Spinal cord (tissue), 10 donors: ENCODE measurements around the gene CDC20B. TPM values are rescaled to one million over a fixed set of nuclear protein-coding genes. Genes with fewer than 3 reads are reported as not detected.
A peak's percentile ranks its signal among the peaks of the same experiment; 100 is the strongest.

Experiments
- DNase-seq, 6 donors: peaks; one replicate each; pipeline versions ENCODE4 v3.0.0 to v3.0.0-alpha.2; 2013 to 2015; ENCODE audit warnings: low spot score in 6 of 6, low read depth in 4 of 6
- H3K27ac ChIP-seq: one replicate; pipeline ENCODE4 v1.5.1; 2013; ENCODE audit warnings: low read depth, low read length, control low read depth
- H3K27me3 ChIP-seq: one replicate; pipeline ENCODE4 v1.6.1; 2013; ENCODE audit warnings: low read length; ENCODE audit not compliant: control insufficient read depth, insufficient read depth
- H3K36me3 ChIP-seq: one replicate; pipeline ENCODE4 v1.6.1; 2013; ENCODE audit warnings: low read length; ENCODE audit not compliant: control insufficient read depth, insufficient read depth
- H3K4me1 ChIP-seq: one replicate; pipeline ENCODE4 v1.6.1; 2013; ENCODE audit warnings: low read length; ENCODE audit not compliant: control insufficient read depth, insufficient read depth
- H3K4me3 ChIP-seq: one replicate; pipeline ENCODE4 v1.5.1; 2013; ENCODE audit warnings: low read depth, low read length, control low read depth
- H3K9me3 ChIP-seq: one replicate; pipeline ENCODE4 v1.6.1; 2013; ENCODE audit warnings: low read length; ENCODE audit not compliant: control insufficient read depth, insufficient read depth
- WGBS: methylation state at CpG from one replicate; pipeline ENCODE4 v1.1.5; 2013; ENCODE audit warnings: missing lambda C conversion rate; ENCODE audit not compliant: insufficient coverage; 5-methylcytosine and 5-hydroxymethylcytosine counted together
- long read RNA-seq, 4 donors: transcript quantifications; one replicate each; lab custom pipeline, GENCODE V29; 2026
- polyA plus RNA-seq, 2 donors: library from polyadenylated mRNA; unstranded; fragments of 120-200 nt; gene quantifications; one replicate each; pipeline ENCODE4 v1.2.1, GENCODE V29; 2013; ENCODE audit not compliant: insufficient read length in 2 of 2
- total RNA-seq, 2 donors: library from RNA; depleted of rRNA in 1 of 2; stranded (reverse); fragments of 120-200 nt in 1 of 2; fragments of >200 nt in 1 of 2; gene quantifications; one replicate each; pipeline versions ENCODE4 v1.2.3 to v1.2.4, GENCODE V29; 2013 to 2014
- donor health status: healthy.

The CDC20B gene
- total RNA-seq, result 1 to 10 TPM in 1 of 2 donors, under 1 TPM in 1; 0.30 to 1.9 TPM
- under 1 TPM; 0.17 to 0.41 TPM for polyA plus RNA-seq
- long read RNA-seq, donor 1, partial matches to known transcripts, result 11 of 11 reads
- long read RNA-seq, donor 1, other reads (novel, unspliced or antisense), result 0 of 11 reads
- long read RNA-seq, donor 2, result 0 reads
- long read RNA-seq, donor 3, result 0 reads
- long read RNA-seq, donor 4, partial matches to known transcripts, result 5 of 24 reads
- long read RNA-seq, donor 4, other reads (novel, unspliced or antisense), result 18 of 24 reads

DNA sequence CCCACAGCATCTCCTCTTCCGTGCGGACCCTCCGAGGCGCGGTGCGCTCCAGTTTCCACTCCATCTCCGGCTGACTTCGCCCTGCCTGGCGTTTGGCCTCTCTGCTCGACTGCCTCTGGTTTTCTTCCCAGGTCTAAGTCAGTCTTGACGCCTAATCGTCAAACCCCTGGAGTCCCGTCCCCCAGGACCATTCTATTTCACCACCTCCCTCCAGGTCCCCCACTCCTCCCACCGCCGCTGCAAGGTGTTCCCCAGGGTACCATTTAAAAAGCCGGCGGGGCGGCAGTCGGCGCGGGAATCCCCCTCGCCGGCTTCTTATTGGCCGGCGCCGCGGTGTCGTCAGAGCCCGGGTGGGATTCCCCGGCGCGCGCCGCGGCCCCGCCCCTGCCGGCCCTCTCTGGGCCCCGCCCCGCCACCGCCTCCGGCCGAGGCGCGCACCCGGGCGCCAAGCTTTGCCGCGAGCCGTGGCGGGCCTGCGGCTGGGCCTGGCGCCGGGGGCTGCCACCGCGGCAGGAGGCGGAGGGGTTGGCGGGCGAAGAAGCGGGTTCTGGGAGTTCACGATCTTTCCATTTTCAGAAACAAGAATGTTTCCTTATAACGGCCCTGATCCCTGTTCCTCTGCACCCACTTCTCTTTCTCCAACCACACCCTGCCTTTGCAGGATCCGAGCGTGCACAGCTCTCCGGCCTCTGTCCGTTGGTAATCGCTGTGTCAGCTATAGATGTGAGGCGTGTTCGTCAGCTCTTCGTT is at the start of gene CDC20B:
TSS of gene CDC20B (minus strand) at position 241 of the 750 bp plus-strand sequence. CDS start at position 64, 177 bp downstream.
- H3K4me3 ChIP-seq, result peak within 1 kb of the TSS; percentile 42
- H3K36me3 ChIP-seq, result no peaks in the 10 kb centered on the region
- H3K9me3 ChIP-seq, result no peaks in the 10 kb centered on the region
- DNase-seq, result peak in 4 of 6 donors; percentile 17 to 91 (median 72)
- no peak within 1 kb of the TSS for H3K27ac ChIP-seq
- under 1% methylated on average over 60 of the region's 69 CpGs for whole genome bisulfite sequencing
- H3K4me1 ChIP-seq, result peaks cover 20% of the 10 kb centered on the region
- peaks cover 60% of the 10 kb centered on the region for H3K27me3 ChIP-seq

DNA sequence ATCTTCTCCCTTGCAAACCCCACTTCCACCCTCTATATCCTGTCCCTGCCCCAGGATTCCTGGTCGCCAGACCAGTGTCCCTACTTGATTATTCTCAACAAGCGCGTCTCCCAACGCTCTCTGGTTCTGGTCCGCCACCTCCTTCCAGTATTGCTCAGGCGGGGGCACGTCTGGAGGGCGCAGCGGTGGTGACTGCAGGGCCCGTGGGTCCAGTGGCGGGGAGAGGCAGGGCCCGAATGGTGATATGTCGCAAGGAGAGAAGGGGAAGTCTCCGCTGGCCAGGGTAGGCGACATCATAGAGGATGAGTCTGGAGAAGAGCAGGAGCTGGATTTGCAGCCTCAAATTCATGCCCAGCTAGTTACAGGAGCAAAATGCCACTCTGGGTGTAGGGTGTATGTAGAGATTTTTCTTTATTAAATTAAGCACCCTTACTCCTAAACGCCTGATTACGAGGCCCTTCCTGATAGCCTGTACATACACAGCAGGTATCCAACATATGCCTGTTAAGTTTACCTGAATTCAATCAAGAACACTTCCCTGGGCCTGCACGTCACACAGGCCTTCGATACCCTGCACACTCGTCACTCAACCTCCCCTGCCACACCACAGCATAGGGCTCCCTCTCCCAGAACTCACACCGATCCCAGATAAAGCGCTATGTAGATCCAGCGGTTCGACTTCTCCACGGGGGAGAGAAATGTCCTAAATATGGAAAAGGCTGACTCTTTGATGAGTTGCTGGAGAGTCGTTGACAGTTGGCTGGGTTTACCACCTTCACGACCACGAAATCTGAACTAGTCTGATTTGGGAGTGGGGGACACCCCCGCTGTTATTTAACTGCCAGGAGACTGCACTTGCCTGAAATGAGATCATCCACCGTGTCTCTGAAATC is 49.4 kb upstream of the CDC20B start:
- peak in 2 of 6 donors; percentile 35 to 43 for DNase-seq
- H3K27ac ChIP-seq, result no peak overlapping the region
- H3K36me3 ChIP-seq, result no peaks in the 10 kb centered on the region
- no peaks in the 10 kb centered on the region for H3K9me3 ChIP-seq
- H3K4me3 ChIP-seq, result no peak overlapping the region
- WGBS, result 10% methylated on average over 25 of the region's 30 CpGs
- H3K4me1 ChIP-seq, result peaks cover 30% of the 10 kb centered on the region
- H3K27me3 ChIP-seq, result peaks cover 95% of the 10 kb centered on the region

GRCh38 chr5:55220433-55221185 is 47.6 kb upstream of the CDC20B start:
- Histone ChIP-seq H3K4me1 (peaks cover 18% of the 10 kb centered on the region), H3K36me3 (no peaks in the 10 kb centered on the region), H3K27ac (no peak overlapping the region), H3K9me3 (no peaks in the 10 kb centered on the region), H3K27me3 (peaks cover 81% of the 10 kb centered on the region), H3K4me3 (peak overlapping the region; percentile 9)
- DNase-seq, result peak in 1 of 6 donors; percentile 19
- WGBS, result under 1% methylated on average over 62 of the region's 62 CpGs

DNA sequence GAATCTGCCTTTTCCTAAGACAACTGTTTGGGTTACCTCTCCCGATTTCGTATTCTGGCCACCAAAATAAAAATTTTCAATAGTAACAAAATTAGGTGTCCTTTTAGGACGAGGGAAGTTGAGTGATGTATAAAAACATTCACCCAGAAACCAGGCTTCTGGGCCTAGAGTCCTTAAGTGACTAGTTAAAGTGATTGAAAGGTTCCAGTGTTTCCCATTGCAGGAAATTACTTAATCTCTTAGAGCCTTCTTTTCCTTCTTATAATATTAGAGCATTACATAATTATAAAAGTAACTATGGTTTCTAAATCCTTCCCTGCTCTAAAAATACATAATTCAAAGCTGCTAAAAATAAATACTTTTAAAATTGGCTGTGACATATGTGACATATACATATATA is 46.8 kb upstream of the CDC20B start:
- DNase-seq, result no peak
- peaks cover 72% of the 10 kb centered on the region for H3K27me3 ChIP-seq
- H3K4me3 ChIP-seq, result no peak overlapping the region
- H3K9me3 ChIP-seq, result no peaks in the 10 kb centered on the region
- no peaks in the 10 kb centered on the region for H3K36me3 ChIP-seq
- H3K27ac ChIP-seq, result no peak overlapping the region
- peaks cover 18% of the 10 kb centered on the region for H3K4me1 ChIP-seq
- no CpG with 5 or more reads among the region's 3 CpGs for WGBS

GRCh38 chr5:55218967-55219366 is 46.0 kb upstream of the CDC20B start:
- 22% methylated on average over 3 of the region's 4 CpGs for WGBS
- H3K27ac ChIP-seq, result no peak overlapping the region
- H3K36me3 ChIP-seq, result no peaks in the 10 kb centered on the region
- peaks cover 64% of the 10 kb centered on the region for H3K27me3 ChIP-seq
- H3K9me3 ChIP-seq, result no peaks in the 10 kb centered on the region
- peaks cover 18% of the 10 kb centered on the region for H3K4me1 ChIP-seq
- H3K4me3 ChIP-seq, result no peak overlapping the region
- no peak for DNase-seq

GRCh38 chr5:55211184-55211874 is 38.4 kb upstream of the CDC20B start:
- no peaks in the 10 kb centered on the region for H3K27me3 ChIP-seq
- no peaks in the 10 kb centered on the region for H3K4me1 ChIP-seq
- WGBS, result no CpG with 5 or more reads among the region's 2 CpGs
- H3K9me3 ChIP-seq, result no peaks in the 10 kb centered on the region
- H3K36me3 ChIP-seq, result no peaks in the 10 kb centered on the region
- no peak overlapping the region for H3K4me3 ChIP-seq
- DNase-seq, result no peak
- H3K27ac ChIP-seq, result no peak overlapping the region

DNA sequence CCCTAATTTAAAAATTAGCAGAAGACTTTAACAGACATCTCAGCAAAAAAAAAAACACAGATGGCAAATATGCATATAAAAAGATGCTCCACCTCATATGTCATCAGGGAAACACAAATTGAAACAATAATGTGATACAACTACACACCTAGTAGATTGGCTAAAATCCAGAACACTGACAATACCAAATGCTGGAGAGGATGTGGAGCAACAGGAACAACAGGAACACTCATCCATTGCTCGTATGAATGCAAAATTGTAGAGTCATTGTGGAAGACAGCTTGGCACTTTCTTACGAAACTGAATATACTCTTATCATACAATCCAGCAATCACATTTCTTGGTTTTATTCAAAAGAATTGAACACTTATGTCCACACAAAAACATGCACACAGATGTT is 32.0 kb upstream of the CDC20B start:
- WGBS, result 86% methylated on average over 2 of the region's 2 CpGs
- no peaks in the 10 kb centered on the region for H3K9me3 ChIP-seq

DNA sequence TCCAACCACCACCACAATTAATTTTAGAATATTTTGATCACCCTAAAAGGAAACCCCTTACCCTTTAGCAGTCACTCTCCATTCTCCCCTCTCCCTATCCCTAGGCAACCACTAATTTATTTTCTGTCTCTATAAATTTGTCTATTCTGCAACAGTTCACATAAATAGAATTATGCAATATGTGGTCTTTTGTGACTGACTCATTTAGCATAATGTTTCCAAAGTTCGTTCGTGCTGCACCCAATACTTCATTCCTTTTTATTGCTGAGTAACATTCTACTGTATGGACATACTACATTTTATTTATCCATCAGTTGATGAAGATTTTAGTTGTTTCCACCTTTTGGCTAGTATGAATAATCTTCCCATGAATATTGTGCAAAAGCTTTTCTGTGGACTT is 18.2 kb upstream of the CDC20B start:
- Histone ChIP-seq H3K4me1 (no peaks in the 10 kb centered on the region), H3K27me3 (peaks cover 4% of the 10 kb centered on the region), H3K9me3 (no peaks in the 10 kb centered on the region), H3K36me3 (no peaks in the 10 kb centered on the region), H3K27ac (no peak overlapping the region), H3K4me3 (no peak overlapping the region)
- no peak for DNase-seq
- whole genome bisulfite sequencing, result no CpG with 5 or more reads among the region's 2 CpGs

More for the DNA sequence above, 32.0 kb upstream of the CDC20B start:
- no peaks in the 10 kb centered on the region for H3K4me1 ChIP-seq
- H3K36me3 ChIP-seq, result no peaks in the 10 kb centered on the region
- H3K27me3 ChIP-seq, result no peaks in the 10 kb centered on the region
- no peak overlapping the region for H3K27ac ChIP-seq
- H3K4me3 ChIP-seq, result no peak overlapping the region
- no peak for DNase-seq
